ENCODE measurements around the gene TMEM175.
"Not testable (repeated sequence)": the region's sequence is repeated elsewhere in the genome, so short reads cannot be mapped to it uniquely, and the experiment has no call there.

TMEM175 gene

DNA sequence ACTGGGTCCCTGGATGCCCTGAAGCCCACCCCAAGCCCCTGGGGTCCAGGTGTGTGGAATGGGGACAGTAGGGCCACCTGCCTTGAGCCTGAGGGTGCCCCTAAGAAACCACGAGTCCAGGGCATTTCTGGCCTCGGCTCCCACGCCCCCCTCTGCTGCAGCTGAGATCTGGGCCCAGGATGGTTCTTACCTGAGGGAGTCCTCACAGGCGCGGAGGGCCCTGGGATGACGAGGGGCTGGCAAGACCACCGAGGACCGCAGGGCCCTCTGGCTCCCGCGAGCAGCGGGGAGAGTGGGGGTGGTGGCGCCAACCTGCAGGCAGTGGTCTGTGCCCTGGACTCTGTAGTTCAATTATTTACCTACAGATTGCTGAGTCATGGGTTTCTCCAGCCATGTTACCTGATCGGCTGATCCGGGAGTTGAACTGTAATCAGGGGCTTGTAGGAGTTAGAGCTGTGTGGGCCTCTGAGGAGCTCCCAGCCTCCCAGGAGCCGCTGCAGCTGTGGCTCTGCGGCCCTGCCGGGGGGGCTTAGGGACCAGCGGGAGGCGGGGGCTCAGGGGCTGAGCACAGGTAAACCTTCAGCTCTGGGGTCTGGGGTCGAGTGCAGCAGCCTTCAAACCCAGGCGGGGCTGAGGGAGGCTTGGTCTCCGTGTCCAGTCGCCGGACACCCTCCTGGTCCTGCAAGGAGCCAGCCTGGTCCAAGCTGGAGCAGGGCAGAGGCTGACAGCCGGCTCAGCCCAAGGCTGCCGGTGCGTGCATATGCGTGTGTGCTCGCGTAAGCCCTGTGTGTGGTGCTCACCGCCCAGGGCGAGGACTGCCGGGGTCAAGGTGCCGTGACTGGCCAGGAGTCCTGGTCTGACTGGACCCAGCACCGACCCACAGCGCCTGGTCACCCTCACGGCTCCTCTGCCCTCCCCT is 61.1 kb downstream of the TMEM175 start, which contains the start of gene SLC26A1:
Gene SLC26A1, minus strand, starts transcription at position 294 of the 919 bp plus-strand sequence. CDS start 1,701 bp downstream, outside the sequence.
- no peak for DNase-seq

DNA sequence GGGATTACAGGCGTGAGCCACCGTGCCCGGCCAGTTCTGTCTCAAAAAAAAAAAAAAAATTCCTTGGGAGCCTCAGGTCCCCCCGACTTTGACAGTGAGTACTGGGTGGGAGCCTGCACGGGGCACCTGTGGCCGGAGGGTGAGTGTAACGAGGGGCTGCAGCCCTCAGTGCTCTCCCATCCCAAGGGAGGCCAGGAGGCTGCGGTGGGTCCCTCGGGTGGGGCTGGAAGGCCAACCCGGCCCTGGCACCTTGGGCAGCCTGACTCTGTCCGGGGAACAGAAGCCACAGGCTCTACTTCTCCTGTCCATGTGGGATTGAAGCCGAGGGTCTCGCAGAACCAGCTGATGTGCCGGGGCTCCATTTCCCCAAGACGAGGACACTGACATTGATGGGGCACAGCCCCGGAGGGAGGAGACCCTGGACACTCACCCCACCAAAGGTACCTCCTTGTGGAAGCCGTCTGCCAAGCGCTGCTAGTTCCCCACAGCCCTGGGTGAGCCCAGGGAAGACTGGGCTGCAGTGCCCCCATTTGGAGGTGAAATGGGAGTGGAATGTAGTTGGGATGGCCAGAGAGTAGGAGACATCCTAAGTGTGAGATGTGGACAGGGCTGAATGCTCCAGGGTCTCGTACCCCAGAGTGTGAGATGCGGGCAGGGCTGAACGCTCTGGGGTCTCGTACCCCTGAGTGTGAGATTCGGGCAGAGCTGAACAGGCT is 63.2 kb downstream of the TMEM175 start:
- no peak for DNase-seq

DNA sequence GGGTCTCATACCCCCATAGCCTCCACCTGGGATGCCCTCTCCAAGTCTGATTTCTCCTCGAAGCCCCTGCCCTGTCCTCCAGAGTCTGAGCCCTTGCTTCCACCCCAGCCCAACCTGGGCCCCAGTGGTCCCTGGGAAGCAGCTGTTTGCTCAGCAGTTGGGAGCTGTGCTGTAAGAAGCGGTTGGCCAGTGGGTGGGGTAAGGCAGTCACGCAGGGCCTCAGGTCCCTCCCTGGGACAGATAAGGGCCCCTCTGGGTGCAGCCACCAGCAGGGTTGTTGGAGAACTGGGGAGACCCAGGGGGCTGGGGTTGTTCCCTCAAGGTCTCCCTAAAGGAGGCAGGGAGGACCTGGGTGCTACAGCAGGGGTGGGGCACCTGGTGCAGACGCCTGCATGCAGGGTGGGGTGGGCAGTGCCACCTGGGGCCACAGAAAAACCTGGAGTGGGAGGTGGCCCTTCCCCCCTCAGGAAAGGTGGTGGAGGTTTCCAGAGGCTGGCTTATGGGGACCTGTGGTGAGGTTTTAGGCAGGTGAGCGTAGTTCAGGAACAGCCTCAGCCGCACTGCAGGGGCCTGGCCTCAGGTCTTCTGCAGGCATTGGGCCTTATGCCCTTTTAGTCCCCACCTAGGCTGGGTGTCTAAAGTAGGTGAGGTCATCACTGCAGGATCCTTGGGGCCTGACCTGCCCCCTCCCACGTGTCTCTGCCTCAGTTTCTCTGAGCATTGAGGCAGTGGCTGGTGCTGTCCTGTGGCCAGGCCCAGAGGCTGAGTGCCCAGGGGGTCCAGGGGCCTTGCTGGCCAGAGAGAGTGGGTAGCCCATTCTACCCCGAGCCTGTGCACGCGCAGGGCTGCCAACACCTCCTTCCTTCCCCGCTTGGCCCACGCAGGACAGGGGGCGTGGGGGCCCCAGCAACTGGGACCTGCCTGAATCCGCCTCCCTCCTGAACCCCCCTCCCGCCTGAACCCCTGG is 64.1 kb downstream of the TMEM175 start:
- no peak for DNase-seq

DNA sequence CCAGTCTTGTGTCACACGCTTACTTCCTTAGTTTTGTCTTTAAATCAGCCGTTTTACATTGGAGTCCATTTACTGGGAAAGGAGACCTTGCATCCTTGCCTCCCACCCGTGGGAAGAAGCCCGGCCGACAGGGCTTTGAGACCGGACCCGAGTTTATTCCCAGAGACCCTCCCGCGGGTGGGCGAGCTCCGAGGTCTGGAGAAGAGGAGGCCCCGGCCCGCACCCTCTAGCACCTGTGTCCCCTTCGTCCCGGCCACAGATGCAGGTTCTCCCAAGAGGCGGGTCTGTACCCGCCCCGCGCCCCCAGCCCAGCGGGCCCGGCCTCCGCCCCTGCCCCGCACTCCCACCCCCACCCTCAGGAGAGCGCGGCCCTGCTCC is 64.7 kb downstream of the TMEM175 start:
- no peak for DNase-seq

DNA sequence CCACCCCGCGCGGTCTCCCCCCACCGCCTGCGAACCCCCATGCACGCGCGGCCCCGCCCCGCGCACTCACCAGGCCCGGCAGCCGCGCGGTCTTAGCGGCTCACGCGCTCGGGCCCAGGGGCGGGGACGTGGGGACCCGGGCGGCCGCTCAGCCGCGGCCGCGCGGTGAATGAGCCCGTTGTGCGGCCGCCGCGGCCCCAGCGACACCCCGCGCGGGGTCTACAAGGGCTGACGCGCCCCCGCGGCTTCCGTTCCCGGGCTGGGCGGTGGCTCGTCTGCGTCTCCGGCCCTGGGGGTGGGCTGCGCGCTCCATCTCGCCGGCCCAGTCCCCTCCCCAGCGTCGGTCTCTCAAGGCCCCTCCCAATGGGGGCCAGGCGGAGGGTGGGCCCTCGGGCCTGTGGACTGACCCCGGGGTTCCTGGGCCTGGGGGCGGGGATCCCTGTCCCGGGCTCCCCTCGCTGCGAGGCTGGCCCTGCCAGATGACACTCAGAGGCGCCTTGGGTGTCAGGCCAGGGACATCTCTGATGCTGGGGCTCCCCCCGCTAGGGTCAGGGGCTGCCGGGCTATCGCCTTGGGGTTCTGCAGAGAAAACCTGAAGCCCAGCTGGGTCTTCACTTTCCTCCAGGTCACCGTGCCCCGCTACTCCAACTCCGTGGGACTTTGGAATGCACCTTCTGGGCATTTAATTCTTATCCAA is 65.3 kb downstream of the TMEM175 start:
- no peak for DNase-seq

DNA sequence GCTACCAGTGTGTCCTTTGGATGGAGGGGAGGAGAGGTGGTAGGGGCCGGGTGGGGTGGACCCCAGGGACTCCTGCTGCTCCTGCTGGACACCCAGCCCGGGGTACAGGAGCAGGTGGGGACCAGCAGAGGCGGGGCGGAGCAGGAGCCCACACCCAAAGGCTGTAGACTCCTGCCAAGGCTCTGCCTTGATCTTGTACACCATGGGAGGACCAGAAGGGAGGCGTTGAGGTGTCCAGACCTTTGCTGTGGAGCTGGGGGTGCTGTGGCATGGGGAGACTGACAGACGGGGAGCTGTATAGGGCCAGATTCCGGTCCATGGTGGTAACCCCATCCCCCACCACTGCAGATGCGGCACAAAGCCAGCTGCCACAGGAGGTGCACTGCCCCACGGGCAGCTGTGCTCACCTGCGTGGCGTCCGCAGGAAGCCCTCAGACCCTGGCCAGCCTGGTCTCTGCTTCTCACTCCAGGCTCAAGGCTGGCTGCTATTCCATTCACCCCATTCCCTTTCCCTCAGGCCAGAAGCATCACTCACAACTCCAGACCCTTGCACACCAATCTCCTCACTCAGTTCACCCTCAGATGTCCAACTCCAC is 65.9 kb downstream of the TMEM175 start:
- DNase-seq, result no peak

DNA sequence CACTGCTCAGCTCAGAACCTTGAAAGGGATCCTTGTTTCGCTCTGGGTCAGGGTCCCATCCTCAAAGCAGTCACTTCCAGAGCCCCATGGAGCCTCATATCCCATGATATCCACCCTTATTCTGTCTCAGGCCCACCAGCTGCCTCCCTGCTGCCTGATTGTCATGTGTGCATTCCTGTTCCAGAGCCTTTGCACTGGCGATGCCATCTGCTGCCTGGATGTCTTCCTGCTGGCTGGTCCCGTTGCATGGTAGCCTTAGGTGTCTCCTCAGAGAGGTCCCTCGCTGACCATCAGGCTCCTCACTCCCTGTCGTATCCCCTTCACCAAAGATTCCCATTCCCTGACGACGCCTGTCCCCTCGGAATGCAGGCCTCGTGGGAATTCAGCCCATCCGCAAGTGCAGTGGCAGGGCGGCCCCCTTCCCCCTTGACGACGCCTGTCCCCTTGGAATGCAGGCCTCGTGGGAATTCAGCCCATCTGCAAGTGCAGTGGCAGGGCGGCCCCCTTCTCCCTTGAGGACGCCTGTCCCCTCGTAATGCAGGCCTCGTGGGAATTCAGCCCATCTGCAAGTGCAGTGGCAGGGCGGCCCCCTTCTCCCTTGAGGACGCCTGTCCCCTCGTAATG is 67.1 kb downstream of the TMEM175 start:
- not testable (repeated sequence) for DNase-seq

DNA sequence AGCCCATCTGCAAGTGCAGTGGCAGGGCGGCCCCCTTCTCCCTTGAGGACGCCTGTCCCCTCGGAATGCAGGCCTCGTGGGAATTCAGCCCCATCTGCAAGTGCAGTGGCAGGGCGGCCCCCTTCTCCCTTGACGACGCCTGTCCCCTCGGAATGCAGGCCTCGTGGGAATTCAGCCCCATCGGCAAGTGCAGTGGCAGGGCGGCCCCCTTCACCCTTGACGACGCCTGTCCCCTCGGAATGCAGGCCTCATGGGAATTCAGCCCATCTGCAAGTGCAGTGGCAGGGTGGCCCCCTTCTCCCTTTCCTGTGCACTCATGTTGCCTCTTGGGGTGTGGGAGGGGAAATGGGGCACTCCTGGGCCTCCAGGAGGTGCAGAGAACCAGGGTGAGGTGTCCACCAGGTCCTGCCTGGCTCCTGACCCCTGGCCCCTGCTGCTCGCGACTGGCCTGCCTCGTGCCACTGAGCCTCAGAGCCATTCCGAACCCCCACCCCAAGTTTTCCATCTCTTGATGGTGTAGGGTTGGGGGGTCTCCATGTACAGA is 67.7 kb downstream of the TMEM175 start:
- no peak for DNase-seq

DNA sequence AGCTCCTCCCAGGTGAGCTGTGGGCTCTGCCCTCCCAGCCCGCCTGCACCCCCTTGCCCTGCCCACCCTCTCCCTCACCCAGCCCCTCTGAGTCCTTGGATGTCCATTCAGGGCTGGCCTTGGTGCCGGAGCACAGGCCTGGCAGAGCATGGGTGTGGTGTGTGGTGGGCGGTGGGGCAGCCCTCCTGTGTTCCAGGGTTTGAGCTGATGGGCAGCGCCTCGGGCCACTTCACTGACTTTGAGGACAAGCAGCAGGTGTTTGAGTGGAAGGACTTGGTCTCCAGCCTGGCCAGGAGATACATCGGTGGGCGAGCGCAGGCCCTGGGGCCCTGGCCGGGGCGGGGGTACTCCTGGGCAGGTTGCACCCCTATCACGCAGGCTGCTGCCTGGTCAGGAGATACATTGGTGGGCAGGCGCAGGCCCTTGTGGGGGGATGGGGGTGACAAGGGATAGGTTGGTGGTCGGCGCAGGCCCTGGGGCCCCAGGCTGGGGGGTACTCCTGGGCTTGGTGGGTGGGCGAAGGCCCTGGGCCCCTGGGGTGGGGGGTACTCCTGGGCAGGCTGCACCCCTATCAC is 68.5 kb downstream of the TMEM175 start:
- DNase-seq, result no peak

DNA sequence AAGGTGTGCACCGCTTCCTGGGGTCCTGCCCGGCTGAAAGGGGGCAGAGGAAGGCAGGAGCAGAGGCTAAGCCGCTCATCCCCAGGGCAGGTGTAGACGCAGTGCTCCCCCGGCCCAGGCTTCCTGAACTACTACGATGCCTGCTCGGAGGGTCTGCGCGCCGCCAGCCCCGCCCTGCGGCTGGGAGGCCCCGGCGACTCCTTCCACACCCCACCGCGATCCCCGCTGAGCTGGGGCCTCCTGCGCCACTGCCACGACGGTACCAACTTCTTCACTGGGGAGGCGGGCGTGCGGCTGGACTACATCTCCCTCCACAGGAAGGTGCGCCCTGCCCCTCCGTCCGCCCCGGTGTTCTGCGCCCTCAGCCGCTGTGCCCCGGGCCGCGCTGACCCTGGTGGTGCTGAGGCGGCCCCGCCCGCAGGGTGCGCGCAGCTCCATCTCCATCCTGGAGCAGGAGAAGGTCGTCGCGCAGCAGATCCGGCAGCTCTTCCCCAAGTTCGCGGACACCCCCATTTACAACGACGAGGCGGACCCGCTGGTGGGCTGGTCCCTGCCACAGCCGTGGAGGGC is 69.4 kb downstream of the TMEM175 start:
- no peak for DNase-seq

DNA sequence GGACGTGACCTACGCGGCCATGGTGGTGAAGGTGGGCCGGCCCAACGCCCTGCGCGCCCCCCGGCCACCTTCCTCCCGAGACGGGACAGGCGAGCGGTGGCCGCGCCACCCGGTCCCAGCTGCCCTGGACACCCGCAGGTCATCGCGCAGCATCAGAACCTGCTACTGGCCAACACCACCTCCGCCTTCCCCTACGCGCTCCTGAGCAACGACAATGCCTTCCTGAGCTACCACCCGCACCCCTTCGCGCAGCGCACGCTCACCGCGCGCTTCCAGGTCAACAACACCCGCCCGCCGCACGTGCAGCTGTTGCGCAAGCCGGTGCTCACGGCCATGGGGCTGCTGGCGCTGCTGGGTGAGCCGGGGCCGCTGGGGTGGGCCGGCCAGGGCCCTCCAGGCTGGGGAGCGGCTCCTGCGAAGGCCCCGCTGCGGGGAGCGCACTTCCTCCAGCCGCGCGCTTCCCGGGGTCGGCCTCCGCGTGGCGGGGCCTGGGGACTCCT is 69.9 kb downstream of the TMEM175 start:
- no peak for DNase-seq

DNA sequence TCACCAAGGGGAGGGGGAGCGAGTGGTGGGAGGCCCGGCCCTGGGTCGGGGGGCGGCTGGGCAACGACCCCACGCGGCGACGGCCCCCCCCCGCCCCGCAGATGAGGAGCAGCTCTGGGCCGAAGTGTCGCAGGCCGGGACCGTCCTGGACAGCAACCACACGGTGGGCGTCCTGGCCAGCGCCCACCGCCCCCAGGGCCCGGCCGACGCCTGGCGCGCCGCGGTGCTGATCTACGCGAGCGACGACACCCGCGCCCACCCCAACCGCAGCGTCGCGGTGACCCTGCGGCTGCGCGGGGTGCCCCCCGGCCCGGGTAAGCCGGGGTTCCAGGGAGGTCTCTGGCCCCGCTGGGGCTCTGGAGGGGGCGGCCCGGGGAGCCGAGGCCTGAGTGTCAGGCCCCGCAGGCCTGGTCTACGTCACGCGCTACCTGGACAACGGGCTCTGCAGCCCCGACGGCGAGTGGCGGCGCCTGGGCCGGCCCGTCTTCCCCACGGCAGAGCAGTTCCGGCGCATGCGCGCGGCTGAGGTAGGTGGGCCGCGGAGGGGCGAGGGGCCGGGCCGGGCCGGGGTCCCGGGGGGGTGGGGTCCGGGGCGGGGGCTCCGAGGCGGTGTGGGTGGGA is 70.5 kb downstream of the TMEM175 start:
- no peak for DNase-seq

DNA sequence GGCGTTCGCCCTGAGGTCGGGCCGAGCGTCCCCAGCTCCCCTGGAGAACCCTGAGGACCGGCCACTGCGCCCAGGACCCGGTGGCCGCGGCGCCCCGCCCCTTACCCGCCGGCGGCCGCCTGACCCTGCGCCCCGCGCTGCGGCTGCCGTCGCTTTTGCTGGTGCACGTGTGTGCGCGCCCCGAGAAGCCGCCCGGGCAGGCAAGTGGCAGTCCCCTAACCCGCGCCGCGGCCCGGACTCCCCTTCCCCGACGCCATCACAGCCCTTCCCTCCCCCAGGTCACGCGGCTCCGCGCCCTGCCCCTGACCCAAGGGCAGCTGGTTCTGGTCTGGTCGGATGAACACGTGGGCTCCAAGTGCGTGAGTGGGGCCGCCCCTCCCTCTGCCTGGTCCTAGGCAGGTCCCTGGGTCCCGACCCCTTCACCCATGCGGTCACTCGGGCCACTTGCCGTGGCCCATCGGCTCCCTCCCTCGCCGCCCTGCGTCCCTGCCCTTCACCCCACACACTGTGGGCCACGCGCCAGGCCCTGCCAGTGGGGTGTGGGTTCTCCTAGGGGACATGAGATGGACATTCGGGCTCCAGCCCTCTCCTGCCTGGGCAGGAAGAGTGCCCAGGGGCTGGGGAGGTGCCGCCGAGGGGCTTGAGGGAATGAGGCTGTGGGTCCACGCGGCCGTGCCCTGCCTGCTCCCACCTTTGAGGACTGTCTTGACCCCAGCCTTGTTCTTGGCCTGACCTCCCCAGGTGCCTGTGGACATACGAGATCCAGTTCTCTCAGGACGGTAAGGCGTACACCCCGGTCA is 71.2 kb downstream of the TMEM175 start:
- DNase-seq, result no peak

DNA sequence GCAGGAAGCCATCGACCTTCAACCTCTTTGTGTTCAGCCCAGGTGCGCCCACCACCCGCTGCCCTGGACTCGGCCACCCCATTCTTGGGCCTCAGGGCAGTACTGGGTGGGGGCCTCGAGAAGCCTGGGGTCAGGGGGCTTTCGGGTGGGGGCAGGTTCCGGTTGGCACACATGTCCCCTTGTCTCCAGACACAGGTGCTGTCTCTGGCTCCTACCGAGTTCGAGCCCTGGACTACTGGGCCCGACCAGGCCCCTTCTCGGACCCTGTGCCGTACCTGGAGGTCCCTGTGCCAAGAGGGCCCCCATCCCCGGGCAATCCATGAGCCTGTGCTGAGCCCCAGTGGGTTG is 71.8 kb downstream of the TMEM175 start:
- no peak for DNase-seq

DNA sequence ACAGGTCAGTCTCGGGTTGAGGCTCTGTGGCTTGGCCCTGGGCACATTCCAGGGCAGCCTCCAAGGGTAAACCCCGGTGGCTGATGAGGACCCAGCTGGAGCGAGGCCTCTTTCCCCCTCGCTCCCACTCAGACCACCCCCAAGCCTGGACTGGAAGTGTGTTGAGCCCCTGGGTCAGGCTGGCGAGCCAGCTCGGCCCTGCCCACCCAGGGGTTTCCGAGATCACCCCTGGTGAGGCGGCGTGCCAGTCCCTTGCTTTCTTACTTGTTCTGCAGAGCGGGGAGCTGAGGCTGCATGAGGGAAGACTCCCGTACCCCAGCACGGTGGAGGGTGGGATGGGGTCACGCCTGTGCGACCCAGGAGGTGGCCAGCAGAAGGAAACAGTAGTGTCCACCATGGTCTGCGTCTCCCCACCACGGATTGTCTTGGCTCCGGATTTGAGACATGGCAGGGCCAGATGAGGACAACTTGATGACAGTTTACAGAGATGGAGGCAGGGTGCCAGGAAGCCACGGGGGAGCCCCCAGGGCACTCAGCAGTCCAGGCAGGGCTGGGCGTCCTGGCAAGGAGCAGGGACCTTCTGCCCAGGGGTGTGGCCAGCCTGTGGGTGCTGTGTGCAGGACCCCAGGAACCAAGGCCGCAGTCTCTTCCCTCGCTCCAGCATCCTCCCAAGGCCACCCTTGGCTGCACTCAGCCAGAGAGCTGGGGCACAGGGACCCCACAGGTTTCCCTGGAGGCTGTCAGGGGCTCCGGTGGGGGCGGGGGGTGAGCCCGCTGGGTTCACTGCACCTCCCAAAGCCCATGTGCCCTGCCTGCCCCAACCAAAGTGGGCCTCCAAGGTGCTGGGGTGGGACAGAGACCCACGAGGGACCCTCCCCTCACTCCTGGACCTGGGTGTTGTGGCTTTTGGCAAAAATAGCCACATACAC is 72.6 kb downstream of the TMEM175 start:
- no peak for DNase-seq

DNA sequence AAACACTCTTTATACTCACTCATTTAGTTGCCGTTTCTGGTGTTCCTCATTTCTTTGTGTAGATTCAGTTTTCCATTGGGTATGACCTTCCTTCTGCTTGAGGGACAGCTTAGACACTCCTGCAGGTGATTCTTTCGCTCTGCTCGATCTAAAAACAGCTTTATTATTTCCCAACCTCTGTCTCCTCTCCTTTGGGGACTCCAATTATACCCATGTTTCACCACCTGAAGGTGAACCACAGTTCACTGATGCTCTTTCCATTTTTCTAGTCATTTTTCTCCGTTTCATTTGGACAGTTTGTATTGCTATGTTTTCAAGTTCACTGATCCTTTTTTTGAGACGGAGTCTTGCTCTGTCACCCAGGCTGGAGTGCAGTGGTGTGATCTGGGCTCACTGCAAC is 74.6 kb downstream of the TMEM175 start:
- DNase-seq, result no peak
